ENCODE measurements around the gene KIRREL3. TPM values are rescaled to one million over a fixed set of nuclear protein-coding genes. Genes with fewer than 3 reads are reported as not detected.

Gene KIRREL3
- polyA plus RNA-seq, 2 of the 4 experiments (the other 2 are of a cell fraction) = 3.0 to 11.0 TPM

GRCh38 chr11:126438691-126439090 lies 561.9 kb downstream of the KIRREL3 start:
- H3K4me3 ChIP-seq = no peak overlapping the region
- H3K4me1 ChIP-seq = no peaks in the 10 kb centered on the region
- H3K9me3 ChIP-seq = no peaks in the 10 kb centered on the region
- WGBS (ENCODE audit: missing lambda C conversion rate) = 83% methylated on average over 5 of the region's 5 CpGs
- H3K4me2 ChIP-seq = no peak overlapping the region
- POLR2A ChIA-PET = no interaction called here
- CTCF ChIA-PET = no interaction called here
- H3K27ac ChIP-seq = no peak overlapping the region
- FAIRE-seq = no peak
- TF ChIP-seq PHF8 (IDR thresholded peaks at IDR 0.05; ENCODE audit: borderline replicate concordance, low read depth) = no peak
- no peak for TF ChIP-seq GATA3 (IDR thresholded peaks at IDR 0.05; ENCODE audit: borderline replicate concordance)
- TF ChIP-seq FOXS1 (CRISPR knock-in tag; IDR thresholded peaks at IDR 0.05) = no peak
- TF ChIP-seq CHD4 (IDR thresholded peaks at IDR 0.05; ENCODE audit: borderline replicate concordance) = no peak
- TF ChIP-seq ZC3H11A (IDR thresholded peaks at IDR 0.05) = no peak
- TF ChIP-seq RNF2 (IDR thresholded peaks at IDR 0.05; ENCODE audit: borderline replicate concordance, low read depth) = no peak
- TF ChIP-seq MYC (IDR thresholded peaks at IDR 0.05; ENCODE audit: borderline replicate concordance, low read length) = no peak
- TF ChIP-seq MAX (IDR thresholded peaks at IDR 0.05) = no peak
- no peak for ATAC-seq
- DNase-seq (ENCODE audit: low read depth in 1 of 2, low spot score in 1 of 2) = no peak

DNA sequence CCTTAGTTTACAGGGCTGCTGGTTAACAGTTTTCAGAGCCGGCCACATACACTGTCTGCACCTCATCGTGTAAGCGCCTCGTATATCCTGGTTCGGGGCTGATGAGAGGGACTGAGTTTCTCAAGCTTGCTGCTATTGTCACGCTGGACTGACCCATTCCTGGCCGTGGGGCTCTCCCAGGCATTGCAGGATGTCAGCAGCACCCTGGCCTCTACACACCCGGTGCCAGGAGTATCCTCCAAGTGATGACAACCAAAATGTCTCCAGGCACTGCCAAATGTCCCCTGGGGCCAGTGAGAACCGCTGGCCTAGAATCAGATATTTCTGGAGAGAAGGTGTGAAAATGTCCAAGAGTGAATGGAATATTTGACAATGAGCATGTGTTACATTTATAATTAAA lies 562.3 kb downstream of the KIRREL3 start:
- no peak overlapping the region for H3K27ac ChIP-seq
- ChIA-PET CTCF (no interaction called here), POLR2A (no interaction called here)
- H3K4me3 ChIP-seq = no peak overlapping the region
- no peaks in the 10 kb centered on the region for H3K9me3 ChIP-seq
- no peak for TF ChIP-seq EHF (CRISPR knock-in tag; IDR thresholded peaks at IDR 0.05)
- TF ChIP-seq ATOH8 (CRISPR knock-in tag; IDR thresholded peaks at IDR 0.05; ENCODE audit: low read depth) = no peak
- no peak for TF ChIP-seq ESRRA (IDR thresholded peaks at IDR 0.05; ENCODE audit: borderline replicate concordance, low read length)
- no peak for TF ChIP-seq RCOR1 (IDR thresholded peaks at IDR 0.05; ENCODE audit: low read depth, low read length)
- TF ChIP-seq, protein P1, sequence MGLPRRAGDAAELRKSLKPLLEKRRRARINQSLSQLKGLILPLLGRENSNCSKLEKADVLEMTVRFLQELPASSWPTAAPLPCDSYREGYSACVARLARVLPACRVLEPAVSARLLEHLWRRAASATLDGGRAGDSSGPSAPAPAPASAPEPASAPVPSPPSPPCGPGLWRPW (IDR thresholded peaks at IDR 0.05) = no peak
- no peak for TF ChIP-seq POLR2AphosphoS2 (conservative IDR thresholded peaks at IDR 0.05; ENCODE audit: low read length)
- TF ChIP-seq HEYL (CRISPR knock-in tag; IDR thresholded peaks at IDR 0.05) = no peak
- no peak for TF ChIP-seq MAFK (IDR thresholded peaks at IDR 0.05; ENCODE audit: partially characterized antibody)
- no peak for TF ChIP-seq CBX2 (IDR thresholded peaks at IDR 0.05; ENCODE audit: borderline replicate concordance, low read depth)
- no peak for TF ChIP-seq BHLHE40 (IDR thresholded peaks at IDR 0.05; ENCODE audit: low read depth, low read length)
- no peaks in the 10 kb centered on the region for H3K4me1 ChIP-seq
- DNase-seq (ENCODE audit: low read depth in 1 of 2, low spot score in 1 of 2) = no peak
- no peak for ATAC-seq
- no peak for FAIRE-seq
- no peak overlapping the region for H3K4me2 ChIP-seq
- 80% methylated on average over 6 of the region's 9 CpGs for WGBS (ENCODE audit: missing lambda C conversion rate)

DNA sequence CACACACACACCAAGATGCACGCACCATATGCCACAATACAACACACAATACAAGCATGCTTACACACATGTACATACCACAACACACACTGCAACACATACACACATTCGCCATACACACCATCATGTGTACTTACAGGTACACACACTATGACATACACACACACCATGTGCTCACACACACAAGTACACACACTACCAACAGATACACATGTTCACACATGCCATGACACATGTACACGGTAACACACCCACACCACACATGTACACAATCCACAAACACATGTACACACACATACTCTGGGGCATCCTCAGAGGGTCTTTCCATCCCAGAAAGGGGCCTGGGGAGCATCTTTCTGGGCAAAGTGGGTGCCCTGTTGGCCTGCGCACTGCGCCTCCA lies 562.8 kb downstream of the KIRREL3 start:
- Histone ChIP-seq H3K27ac (no peak overlapping the region), H3K9me3 (no peaks in the 10 kb centered on the region), H3K4me3 (no peak overlapping the region), H3K4me1 (no peaks in the 10 kb centered on the region), H3K4me2 (no peak overlapping the region)
- ChIA-PET POLR2A (no interaction called here), CTCF (no interaction called here)
- TF ChIP-seq BHLHE40 (IDR thresholded peaks at IDR 0.05; ENCODE audit: low read depth, low read length) = no peak
- TF ChIP-seq HOXB5 (CRISPR knock-in tag; IDR thresholded peaks at IDR 0.05) = no peak
- TF ChIP-seq ZNF302 (CRISPR knock-in tag; IDR thresholded peaks at IDR 0.05) = no peak
- TF ChIP-seq HOXA7 (CRISPR knock-in tag; IDR thresholded peaks at IDR 0.05) = no peak
- TF ChIP-seq NPAS2 (CRISPR knock-in tag; IDR thresholded peaks at IDR 0.05; ENCODE audit: borderline replicate concordance) = no peak
- no peak for TF ChIP-seq RCOR1 (IDR thresholded peaks at IDR 0.05; ENCODE audit: low read depth, low read length)
- TF ChIP-seq, protein P2, sequence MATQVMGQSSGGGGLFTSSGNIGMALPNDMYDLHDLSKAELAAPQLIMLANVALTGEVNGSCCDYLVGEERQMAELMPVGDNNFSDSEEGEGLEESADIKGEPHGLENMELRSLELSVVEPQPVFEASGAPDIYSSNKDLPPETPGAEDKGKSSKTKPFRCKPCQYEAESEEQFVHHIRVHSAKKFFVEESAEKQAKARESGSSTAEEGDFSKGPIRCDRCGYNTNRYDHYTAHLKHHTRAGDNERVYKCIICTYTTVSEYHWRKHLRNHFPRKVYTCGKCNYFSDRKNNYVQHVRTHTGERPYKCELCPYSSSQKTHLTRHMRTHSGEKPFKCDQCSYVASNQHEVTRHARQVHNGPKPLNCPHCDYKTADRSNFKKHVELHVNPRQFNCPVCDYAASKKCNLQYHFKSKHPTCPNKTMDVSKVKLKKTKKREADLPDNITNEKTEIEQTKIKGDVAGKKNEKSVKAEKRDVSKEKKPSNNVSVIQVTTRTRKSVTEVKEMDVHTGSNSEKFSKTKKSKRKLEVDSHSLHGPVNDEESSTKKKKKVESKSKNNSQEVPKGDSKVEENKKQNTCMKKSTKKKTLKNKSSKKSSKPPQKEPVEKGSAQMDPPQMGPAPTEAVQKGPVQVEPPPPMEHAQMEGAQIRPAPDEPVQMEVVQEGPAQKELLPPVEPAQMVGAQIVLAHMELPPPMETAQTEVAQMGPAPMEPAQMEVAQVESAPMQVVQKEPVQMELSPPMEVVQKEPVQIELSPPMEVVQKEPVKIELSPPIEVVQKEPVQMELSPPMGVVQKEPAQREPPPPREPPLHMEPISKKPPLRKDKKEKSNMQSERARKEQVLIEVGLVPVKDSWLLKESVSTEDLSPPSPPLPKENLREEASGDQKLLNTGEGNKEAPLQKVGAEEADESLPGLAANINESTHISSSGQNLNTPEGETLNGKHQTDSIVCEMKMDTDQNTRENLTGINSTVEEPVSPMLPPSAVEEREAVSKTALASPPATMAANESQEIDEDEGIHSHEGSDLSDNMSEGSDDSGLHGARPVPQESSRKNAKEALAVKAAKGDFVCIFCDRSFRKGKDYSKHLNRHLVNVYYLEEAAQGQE (IDR thresholded peaks at IDR 0.05) = no peak
- TF ChIP-seq ZFP36 (IDR thresholded peaks at IDR 0.05; ENCODE audit: borderline replicate concordance, partially characterized antibody) = no peak
- no peak for TF ChIP-seq MAFK (IDR thresholded peaks at IDR 0.05; ENCODE audit: partially characterized antibody)
- no peak for TF ChIP-seq CEBPB (IDR thresholded peaks at IDR 0.05)
- no peak for TF ChIP-seq EHMT2 (IDR thresholded peaks at IDR 0.05; ENCODE audit: low read depth)
- TF ChIP-seq NR3C1 (IDR thresholded peaks at IDR 0.05) = no peak
- no peak for TF ChIP-seq RFX5 (IDR thresholded peaks at IDR 0.05)
- TF ChIP-seq KDM5A (IDR thresholded peaks at IDR 0.05) = no peak
- TF ChIP-seq, protein P3, sequence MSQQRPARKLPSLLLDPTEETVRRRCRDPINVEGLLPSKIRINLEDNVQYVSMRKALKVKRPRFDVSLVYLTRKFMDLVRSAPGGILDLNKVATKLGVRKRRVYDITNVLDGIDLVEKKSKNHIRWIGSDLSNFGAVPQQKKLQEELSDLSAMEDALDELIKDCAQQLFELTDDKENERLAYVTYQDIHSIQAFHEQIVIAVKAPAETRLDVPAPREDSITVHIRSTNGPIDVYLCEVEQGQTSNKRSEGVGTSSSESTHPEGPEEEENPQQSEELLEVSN (IDR thresholded peaks at IDR 0.05; ENCODE audit: borderline replicate concordance, low read depth) = no peak
- TF ChIP-seq RARB (CRISPR knock-in tag; IDR thresholded peaks at IDR 0.05) = no peak
- no peak for TF ChIP-seq POLR2AphosphoS2 (conservative IDR thresholded peaks at IDR 0.05; ENCODE audit: low read length)
- TF ChIP-seq CBX2 (IDR thresholded peaks at IDR 0.05; ENCODE audit: borderline replicate concordance, low read depth) = no peak
- 93% methylated on average over 5 of the region's 5 CpGs for WGBS (ENCODE audit: missing lambda C conversion rate)
- FAIRE-seq (no peak), DNase-seq (ENCODE audit: low read depth in 1 of 2, low spot score in 1 of 2) (no peak), ATAC-seq (no peak)

Measured in A549 (cell line).